PC-9 (cell line): Measurements from ENCODE around the gene CDPF1.

Source experiments
- EZH2 ChIP-seq: fragments of 200-600 bp; sonication (generic); IDR thresholded peaks from 2 replicates; pipeline ENCODE4 v1.8.0; 2017; ENCODE audit warnings: antibody characterized with exemption, low read depth
- TF ChIP-seq, protein P1 (sequence below): fragments of 200-600 bp; sonication (generic); conservative IDR thresholded peaks from 2 replicates; pipeline ENCODE4 v1.6.1; 2017; ENCODE audit warnings: mixed run types, antibody characterized with exemption, mild to moderate bottlenecking, moderate library complexity

DNA sequence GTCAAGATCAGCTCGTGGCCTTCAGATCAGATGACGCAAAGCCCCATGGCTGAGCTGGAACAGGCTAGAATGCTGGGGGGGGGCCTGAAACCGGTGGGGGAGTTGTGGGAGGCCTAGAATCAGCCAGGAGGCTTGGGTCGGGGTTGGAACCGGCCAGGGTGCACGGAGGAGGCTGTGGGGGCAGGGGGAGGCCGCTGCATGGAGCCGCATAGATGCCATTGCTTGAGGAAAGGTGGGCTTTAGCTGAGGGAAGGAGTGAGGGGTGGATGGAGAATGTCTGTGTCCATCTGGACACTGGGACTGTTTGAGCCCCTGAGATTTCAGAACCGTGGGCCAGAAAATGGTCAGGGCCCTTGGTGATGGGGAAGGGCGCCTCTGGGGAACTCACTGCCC is 25.2 kb downstream of the CDPF1 start:
- TF ChIP-seq, protein P1, sequence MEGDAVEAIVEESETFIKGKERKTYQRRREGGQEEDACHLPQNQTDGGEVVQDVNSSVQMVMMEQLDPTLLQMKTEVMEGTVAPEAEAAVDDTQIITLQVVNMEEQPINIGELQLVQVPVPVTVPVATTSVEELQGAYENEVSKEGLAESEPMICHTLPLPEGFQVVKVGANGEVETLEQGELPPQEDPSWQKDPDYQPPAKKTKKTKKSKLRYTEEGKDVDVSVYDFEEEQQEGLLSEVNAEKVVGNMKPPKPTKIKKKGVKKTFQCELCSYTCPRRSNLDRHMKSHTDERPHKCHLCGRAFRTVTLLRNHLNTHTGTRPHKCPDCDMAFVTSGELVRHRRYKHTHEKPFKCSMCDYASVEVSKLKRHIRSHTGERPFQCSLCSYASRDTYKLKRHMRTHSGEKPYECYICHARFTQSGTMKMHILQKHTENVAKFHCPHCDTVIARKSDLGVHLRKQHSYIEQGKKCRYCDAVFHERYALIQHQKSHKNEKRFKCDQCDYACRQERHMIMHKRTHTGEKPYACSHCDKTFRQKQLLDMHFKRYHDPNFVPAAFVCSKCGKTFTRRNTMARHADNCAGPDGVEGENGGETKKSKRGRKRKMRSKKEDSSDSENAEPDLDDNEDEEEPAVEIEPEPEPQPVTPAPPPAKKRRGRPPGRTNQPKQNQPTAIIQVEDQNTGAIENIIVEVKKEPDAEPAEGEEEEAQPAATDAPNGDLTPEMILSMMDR: no peak
- no peak for TF ChIP-seq EZH2
